Forelimb muscle (tissue), 1 donor: ENCODE data around the gene C3orf49. TPM values are rescaled to one million over a fixed set of nuclear protein-coding genes. Genes with fewer than 3 reads are reported as not detected.

ENCODE experiments used
- DNase-seq: peaks from one replicate; pipeline ENCODE4 v3.0.0-alpha.2; 2013; ENCODE audit warnings: low read depth
- polyA plus RNA-seq: library from polyadenylated mRNA; unstranded; fragments of 120-200 nt; gene quantifications from one replicate; pipeline ENCODE4 v1.2.1, GENCODE V29; 2013; ENCODE audit not compliant: insufficient read length

Gene C3orf49
- polyA plus RNA-seq, 1 donor: 0.22 TPM

- DNase-seq: no peak
These were observed 32.2 kb downstream of the C3orf49 start for GRCh38 chr3:63851287-63851686.

- DNase-seq: no peak
These were observed 34.0 kb downstream of the C3orf49 start for GRCh38 chr3:63853106-63853505.

GRCh38 chr3:63855333-63855940 lies 36.3 kb downstream of the C3orf49 start:
- DNase-seq: no peak

- no peak for DNase-seq
These were observed 38.2 kb downstream of the C3orf49 start for GRCh38 chr3:63857311-63857710.

GRCh38 chr3:63860776-63861175 lies 41.7 kb downstream of the C3orf49 start:
- DNase-seq: no peak

- no peak for DNase-seq
These were observed 42.2 kb downstream of the C3orf49 start for GRCh38 chr3:63861306-63861705.

- no peak for DNase-seq
These were observed 43.7 kb downstream of the C3orf49 start for GRCh38 chr3:63862804-63863149.

- DNase-seq: no peak
These were observed 44.3 kb downstream of the C3orf49 start, which contains the start of the genes ATXN7 and THOC7 for GRCh38 chr3:63863150-63864007. TSS of gene ATXN7 (plus strand) at chr3:63863867. CDS start at chr3:63912599, 48,732 bp downstream. TSS of gene THOC7 (minus strand) at chr3:63863805. CDS start at chr3:63863790, 15 bp downstream.

GRCh38 chr3:63864008-63864964 lies 45.2 kb downstream of the C3orf49 start:
- no peak for DNase-seq

- DNase-seq: no peak
These were observed 45.8 kb downstream of the C3orf49 start for GRCh38 chr3:63864965-63865327.

- DNase-seq: no peak
These were observed 48.1 kb downstream of the C3orf49 start for GRCh38 chr3:63867225-63867624.

GRCh38 chr3:63869940-63870614 lies 51.0 kb downstream of the C3orf49 start:
- DNase-seq: no peak

- no peak for DNase-seq
These were observed 51.5 kb downstream of the C3orf49 start for GRCh38 chr3:63870615-63871005.

GRCh38 chr3:63872135-63872924 lies 53.2 kb downstream of the C3orf49 start:
- no peak for DNase-seq

- no peak for DNase-seq
These were observed 55.7 kb downstream of the C3orf49 start for GRCh38 chr3:63874769-63875168.

- DNase-seq: no peak
These were observed 56.4 kb downstream of the C3orf49 start for GRCh38 chr3:63875510-63875909.

- DNase-seq: no peak
These were observed 57.2 kb downstream of the C3orf49 start for GRCh38 chr3:63876260-63876659.

GRCh38 chr3:63877737-63878393 lies 58.8 kb downstream of the C3orf49 start:
- DNase-seq: no peak

GRCh38 chr3:63878394-63879060 lies 59.4 kb downstream of the C3orf49 start:
- no peak for DNase-seq

GRCh38 chr3:63880653-63881052 lies 61.6 kb downstream of the C3orf49 start:
- DNase-seq: no peak
